Right lobe of liver (tissue), 4 donors: ENCODE results near the gene SLC9B2.

Experiments
- POLR2A ChIP-seq: fragments of 450-650 bp; IDR thresholded peaks from one replicate; pipeline ENCODE4 v1.6.1; 2017; ENCODE audit warnings: antibody characterized with exemption, mild to moderate bottlenecking
- TF ChIP-seq, protein P1 (sequence below), 4 donors: fragments of 200-600 bp in 3 of 4; fragments of 450-650 bp in 1 of 4; IDR thresholded peaks; one replicate each; pipeline versions ENCODE4 v1.5.1 to v1.8.0; 2016 to 2022; ENCODE audit warnings: antibody characterized with exemption in 4 of 4, mild to moderate bottlenecking in 2 of 4
- donor health status: DM: no; HTN: no; CAD: no.
- donor health status: DM: no; HTN: no; CAD: no.
- donor health status: DM: no; HTN: yes; CAD: no.

DNA sequence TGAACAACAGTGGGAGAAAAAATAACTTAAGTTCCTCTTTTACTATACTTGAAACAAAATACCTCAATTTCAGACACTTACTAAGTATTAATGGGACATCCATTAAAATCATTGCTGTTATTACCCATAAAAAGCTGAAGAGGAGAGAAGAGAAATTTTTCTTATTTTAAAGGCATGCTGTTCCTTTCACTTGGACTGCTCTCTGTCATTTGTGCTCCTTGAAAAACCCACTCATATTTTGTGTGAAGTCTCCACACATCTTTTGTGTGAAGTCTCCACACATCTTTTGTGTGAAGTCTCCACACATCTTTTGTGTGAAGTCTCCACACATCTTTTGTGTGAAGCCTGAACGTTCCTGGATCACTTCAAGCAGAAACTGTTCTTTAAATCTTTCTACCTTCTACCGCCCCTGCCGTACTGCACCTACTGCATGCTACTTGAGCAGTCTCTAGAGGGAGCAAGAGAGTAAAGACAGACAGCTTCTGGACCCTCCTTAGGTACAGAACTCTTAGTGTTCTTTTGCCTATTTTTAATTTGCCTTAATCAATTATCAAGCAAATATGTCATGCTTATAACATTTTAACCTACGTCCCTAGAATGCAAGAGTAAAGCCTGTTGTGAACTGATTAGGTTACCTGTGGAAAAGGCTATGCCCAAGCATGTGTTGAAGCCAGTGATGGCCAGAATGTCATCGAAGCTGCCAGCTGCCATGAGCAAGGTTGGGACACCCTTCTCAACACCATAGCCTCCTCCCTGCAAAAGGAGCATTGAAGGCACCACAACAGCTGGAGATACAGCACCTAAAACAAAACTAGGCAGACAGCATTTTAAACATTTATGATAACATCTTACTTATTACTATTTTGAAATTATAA is 29.9 kb downstream of the SLC9B2 start:
- no peak for TF ChIP-seq POLR2A
- TF ChIP-seq, protein P1, sequence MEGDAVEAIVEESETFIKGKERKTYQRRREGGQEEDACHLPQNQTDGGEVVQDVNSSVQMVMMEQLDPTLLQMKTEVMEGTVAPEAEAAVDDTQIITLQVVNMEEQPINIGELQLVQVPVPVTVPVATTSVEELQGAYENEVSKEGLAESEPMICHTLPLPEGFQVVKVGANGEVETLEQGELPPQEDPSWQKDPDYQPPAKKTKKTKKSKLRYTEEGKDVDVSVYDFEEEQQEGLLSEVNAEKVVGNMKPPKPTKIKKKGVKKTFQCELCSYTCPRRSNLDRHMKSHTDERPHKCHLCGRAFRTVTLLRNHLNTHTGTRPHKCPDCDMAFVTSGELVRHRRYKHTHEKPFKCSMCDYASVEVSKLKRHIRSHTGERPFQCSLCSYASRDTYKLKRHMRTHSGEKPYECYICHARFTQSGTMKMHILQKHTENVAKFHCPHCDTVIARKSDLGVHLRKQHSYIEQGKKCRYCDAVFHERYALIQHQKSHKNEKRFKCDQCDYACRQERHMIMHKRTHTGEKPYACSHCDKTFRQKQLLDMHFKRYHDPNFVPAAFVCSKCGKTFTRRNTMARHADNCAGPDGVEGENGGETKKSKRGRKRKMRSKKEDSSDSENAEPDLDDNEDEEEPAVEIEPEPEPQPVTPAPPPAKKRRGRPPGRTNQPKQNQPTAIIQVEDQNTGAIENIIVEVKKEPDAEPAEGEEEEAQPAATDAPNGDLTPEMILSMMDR (IDR thresholded peaks at IDR 0.05) = peak; percentile 69 to 80 (median 76)
